Stimulated activated CD8-positive, alpha-beta memory T cell treated with anti-CD3 and anti-CD28 coated beads, Interleukin-12 subunit alpha, Interleukin-12 subunit beta, amount 100 ng/mL, for 4 hours (primary cell): ENCODE results near the gene GPC6.

Experiments used
- DNase-seq: peaks from one replicate; pipeline ENCODE4 v3.0.0-alpha.2; 2020; ENCODE audit warnings: low read depth

GPC6 gene

DNA sequence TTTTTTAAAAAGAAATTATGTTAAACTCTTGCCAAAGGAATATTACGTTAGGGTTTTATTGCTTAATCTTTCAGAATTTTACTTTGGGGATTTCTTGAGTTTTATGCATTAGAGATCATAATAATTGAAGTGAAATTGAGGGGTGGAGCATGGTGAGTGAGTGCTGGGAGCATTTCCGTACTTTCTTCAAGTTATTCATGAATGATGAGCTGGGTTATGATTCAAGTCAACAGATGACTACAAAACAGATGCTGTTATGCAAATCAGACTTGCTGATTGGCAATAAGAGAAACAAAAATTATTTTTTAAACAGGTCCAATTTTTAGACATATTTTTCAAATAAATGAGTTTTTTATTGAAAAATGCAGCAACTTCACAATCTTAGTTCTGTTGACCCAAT is 748.6 kb downstream of the GPC6 start:
- DNase-seq: no peak

DNA sequence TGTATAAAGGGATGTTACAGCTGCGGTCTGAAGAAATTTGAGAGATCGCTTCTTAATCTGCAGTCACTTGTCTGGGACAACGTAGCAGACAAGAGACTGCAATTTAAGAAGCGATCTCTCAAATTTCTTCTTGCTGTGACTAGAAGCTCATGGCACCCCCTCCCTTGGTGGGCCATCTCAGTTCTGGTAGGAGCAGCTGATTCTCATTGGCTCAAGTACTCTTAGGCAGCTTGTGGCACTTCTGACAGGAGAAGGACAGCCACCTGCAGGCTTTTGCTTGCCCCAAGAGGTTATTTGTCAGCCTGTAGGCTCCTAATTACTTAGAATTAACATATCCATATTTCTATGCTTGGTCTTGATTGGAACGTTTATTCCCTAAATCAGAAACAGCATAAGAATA is 749.9 kb downstream of the GPC6 start:
- no peak for DNase-seq

DNA sequence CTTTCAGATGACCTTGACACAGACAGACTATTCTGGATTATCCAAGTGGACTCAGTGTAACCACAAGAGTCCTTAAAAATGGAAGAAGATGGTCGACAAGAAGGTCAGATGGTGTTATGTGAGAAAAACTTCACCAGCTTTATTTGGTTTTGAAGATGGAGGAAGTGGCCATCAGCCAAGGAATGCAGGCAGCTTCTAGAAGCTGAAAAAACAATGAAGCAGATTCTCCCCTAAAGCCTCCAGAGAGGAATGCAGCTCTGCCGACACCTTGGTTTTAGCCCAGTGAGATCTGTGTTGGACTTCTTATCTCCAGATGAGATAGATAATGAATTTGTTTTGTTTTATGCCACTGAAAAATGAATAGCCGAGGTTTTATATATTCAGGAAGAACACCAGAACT is 751.4 kb downstream of the GPC6 start:
- no peak for DNase-seq

DNA sequence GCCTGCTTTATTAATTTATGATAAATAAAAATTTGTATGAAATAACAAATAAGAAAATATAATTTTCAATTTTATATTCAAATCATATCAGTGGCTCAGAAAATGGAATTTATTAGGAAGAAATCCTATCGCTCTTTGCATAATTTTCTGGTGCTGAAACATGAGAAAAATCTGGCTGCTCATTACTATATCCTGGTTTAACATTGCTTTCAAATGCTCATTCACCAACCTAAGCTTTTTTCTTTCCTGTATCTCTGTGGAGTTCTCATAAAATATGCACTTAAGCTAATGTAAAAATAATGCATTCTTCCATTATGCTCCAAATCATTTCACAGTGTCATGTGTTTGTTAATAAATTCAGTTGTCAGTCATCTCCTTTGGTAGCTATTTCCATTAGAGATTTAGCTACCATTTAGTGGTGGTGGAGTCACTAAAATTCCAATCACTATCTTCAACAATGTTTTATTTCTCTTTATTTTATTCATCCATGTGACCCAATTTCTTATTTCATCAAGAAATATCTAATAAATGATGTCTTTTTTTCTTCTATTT is 754.9 kb downstream of the GPC6 start:
- no peak for DNase-seq

DNA sequence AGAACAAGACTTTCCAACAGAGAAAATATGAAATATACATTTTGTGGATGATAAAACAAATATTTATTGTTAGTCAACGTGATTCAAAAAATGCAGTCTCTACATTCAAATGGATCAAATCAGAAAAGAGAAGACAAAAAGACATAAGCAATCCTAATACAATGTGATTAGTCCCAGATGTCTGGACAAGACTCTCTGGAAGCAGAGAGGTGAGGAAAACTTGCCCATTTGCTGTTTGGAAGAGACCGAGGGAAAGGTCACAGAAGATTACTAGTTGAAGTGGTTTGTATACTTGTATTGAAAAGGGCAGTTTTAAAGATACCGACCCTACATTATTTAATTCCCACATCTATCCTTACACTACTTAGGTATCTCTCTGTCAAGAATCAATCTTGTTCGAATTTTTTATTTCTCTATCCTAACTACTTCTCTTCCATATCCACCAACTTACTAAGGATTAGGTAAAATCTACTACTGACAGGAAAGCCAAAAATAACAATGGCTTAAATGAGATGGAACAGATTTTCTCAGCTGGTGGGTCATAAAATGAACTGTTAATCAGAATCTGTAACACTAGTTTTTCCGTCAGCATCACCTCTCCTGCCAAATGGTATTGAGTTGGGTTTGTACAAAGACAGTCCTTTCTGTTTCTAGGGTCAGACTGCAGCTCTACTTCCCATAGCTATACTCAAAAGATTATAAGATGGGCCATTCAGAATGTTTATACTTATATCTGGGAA is 755.7 kb downstream of the GPC6 start:
- DNase-seq: no peak

DNA sequence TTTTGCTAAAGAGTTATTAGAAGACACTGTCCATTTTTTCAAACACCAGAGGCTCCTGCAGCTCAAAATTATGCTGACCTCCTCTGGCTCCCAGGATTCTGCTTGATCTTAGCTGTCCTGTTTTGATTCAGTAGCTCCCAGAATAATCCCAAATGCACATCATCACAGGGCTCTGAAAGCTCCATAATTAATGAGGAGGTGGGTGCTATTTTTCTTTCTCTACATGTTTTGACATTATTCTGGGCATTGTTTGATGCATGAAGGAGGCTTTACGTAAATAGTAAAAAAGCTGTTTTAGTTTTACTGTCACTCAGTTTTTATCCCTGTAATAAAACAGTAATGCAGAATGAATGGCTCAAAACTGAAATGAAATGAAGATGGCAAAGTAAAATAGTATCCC is 757.4 kb downstream of the GPC6 start:
- DNase-seq: no peak

DNA sequence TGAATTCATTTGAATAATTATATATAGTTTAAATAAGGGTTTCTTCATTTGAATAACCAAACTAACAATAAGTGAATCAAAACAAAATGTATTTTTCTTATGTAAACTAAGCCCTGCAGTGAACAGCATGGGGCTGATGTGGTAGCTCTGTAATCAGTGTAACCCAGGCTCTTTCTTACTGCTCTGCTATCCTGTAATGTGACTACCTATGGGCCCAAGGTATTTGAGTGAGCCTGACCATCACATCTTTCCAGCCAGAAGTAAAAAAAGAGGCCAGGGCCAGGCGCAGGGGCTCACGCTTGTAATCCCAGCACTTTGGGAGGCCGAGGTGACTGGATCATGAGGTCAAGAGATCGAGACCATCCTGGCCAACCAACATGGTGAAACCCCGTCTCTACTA is 758.3 kb downstream of the GPC6 start:
- DNase-seq: no peak

DNA sequence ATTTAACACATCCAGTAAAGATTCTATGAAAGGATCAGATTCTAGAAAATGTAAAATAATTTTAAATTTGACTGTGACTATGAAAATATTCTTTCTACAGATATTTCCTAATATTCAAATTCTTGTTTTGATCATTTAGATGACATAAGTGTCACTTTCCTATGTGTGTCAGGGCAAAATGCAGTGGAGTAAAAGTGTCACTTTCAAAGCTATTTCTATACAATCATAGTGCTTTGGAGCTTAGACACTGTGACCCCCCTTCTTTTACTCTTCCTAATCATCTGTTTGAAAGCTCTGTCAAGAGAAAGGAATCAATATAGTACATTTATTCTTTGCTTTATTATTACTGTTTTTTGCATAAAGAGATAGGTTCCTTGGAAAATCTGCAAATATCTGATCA is 760.9 kb downstream of the GPC6 start:
- no peak for DNase-seq

DNA sequence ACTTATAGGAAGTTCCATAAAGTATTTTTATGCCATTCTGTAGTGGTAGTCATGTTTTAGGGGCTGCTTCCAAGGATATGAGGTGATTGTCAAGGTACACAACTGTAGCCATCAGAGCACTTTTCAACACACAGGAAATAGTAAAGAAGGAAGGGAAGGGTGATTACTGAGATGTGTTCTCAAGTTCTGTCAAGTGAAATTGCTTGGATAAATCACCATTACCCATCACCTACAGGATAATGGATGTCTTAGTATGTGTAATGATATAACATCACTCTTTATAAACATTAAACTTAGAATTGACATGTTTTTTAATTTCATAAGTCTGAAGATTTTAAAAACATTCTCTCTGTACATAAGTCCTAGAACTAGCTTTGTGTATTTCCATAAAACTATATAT is 765.0 kb downstream of the GPC6 start:
- no peak for DNase-seq

DNA sequence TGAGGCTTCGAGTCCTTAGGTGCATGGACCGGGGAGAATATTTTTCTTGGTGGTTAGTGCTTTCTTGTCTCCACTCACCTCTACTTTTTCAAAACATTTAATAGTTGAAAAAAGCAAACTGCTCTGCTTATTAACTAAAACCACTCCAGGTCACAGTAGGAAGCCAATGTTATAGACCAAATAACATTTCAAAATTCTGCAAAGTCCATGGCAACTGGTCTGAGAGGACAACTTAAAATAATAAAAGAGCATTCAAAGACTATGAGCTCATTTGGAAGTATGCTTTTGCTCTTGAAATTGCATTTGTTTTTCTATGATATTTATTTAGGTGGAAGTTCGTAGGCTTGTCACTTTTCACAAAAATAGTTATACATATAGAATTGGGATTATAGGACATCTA is 769.9 kb downstream of the GPC6 start:
- no peak for DNase-seq

DNA sequence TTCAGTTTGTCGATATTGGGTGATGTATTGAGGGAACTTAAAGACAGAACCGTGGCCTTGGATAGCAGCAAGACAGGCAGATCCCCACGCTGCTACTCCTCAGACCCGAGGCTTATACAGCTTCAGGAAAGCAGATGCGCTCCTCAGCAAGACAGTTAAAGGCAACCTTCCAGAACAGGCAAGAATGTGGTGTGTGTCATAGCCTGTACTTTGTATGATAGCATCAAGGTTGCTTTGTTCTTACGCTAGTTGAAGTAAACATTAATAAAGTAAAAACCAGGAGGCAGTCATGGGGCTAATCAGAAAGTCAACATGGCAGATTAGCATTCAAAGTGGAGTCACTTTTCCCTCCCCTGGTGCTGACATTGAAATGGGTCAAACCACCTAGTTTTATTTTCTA is 779.7 kb downstream of the GPC6 start:
- DNase-seq: no peak

DNA sequence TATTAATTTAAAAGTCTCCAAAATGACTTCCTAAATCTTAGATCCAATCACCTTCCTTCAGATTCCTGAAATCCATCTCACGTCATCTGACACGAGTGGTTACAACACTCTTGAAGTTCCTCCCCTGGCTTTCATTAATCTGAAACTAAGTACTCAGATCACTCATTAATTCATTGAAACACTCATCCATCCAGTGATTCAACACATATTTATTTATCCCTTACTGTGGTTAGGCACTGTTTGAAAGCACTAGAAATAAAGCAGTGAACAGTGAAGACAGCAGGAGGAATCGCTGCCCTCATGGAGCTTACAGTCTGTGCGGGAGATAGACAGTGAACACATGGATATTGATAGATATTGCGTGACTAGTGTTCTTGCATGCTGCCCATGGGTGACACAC is 780.5 kb downstream of the GPC6 start:
- no peak for DNase-seq

DNA sequence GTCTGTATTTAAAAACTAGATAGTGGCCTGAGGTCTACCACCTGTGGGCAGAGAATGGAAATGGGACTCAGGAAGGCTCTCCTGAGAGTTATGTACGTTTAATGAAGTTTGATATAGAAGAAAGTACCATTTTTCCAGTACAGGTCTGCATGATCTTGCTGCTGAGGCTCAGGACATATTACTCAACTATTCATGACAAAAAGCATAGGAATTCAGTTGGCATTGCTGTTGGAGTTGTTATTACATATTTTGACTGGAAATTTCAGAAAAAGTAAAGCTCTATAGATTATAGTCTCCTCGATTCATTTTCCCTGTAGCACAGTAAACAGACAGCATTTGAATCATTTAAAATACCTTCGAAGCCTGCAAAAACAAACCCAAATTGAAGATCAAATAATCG is 783.1 kb downstream of the GPC6 start:
- DNase-seq: no peak

DNA sequence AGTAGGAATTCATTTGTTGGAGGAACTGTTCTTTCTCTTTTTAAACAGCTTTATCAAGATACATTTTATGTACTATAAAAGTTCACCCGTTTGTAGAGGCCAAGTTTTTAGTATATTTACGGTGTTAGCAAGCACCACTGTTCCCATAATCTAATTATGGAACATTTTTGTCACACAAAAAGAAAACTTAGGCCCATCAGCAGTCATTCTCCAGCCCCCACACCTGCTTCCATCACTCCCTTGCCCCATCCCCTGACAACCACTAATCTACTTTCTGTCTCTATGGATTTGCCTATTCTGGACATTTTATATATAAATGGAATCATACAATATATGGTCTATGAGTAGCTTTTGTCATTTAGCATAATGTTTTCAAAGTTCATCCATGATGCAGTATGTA is 787.9 kb downstream of the GPC6 start:
- DNase-seq: no peak

DNA sequence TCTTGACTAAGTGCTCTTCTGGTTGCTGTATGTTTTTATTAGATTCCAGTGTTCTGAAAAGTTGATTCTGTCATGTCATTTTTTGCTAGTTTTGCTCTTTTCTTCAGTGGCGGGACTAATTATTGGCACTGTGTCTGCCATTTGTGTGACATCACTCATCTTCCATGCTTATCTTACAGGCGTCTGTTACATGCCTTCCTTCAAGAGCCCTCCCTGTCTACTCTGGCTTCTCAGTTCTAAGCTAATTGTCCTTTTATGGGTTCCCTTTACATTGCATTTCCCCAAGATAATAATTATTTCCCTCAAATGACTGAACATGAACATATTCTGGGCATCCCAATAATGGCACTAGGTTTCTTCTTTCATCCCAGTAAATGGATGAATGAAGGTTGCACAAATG is 793.8 kb downstream of the GPC6 start:
- DNase-seq: no peak

DNA sequence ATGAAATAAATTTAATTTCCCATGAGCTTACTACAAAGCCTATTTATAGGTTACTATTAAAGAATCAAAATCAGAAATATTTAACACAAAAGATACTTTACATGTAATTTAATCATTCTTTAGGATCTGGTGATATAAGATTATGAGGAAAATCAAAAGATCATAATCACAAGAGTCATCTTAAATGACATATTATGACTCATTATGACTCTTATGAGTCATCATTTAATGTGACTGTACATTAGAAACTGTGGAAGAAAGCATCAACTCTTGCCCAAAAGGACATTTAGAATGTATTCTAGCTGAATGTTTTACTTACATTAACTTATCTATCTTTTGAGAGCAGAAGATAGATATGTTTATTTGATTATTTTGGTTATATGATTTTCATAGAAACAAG is 794.2 kb downstream of the GPC6 start:
- no peak for DNase-seq

DNA sequence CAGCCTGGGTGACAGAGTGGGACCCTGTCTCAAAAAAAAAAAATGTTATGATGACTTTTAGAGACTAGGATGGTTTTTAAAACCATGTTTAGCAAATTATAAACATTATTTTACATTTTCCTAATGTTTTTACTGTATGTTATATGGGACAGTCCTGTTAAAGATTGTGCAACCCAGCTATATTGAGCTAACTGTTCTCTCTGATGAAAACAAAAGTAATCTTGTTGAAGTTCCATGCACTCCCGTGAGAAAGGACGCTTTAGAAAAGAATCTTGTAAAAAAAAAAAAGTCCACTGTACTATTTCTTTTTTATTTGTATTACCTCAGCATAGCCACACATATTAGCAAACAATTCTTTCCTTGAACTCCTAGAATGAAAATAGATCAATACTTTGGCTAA is 801.6 kb downstream of the GPC6 start:
- DNase-seq: no peak

DNA sequence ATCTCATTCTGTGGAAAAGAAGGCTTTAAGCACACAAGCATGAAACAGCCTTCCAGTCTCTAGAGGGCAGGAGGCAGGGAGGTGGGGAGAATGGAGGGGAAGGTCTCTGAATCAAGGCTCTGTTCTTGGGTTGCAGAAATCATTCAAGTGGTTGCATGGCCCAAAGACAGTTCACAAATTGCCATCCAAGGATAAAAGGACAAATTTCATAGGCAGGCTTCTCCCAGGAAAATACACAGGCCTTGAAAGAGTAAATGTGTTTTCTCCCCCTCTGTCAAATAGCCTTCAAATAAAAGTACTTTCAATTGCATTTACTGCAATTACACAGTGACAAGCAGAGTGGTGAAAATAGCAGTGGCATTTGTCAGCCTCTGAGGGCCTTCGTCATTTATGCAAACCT is 802.0 kb downstream of the GPC6 start:
- no peak for DNase-seq

DNA sequence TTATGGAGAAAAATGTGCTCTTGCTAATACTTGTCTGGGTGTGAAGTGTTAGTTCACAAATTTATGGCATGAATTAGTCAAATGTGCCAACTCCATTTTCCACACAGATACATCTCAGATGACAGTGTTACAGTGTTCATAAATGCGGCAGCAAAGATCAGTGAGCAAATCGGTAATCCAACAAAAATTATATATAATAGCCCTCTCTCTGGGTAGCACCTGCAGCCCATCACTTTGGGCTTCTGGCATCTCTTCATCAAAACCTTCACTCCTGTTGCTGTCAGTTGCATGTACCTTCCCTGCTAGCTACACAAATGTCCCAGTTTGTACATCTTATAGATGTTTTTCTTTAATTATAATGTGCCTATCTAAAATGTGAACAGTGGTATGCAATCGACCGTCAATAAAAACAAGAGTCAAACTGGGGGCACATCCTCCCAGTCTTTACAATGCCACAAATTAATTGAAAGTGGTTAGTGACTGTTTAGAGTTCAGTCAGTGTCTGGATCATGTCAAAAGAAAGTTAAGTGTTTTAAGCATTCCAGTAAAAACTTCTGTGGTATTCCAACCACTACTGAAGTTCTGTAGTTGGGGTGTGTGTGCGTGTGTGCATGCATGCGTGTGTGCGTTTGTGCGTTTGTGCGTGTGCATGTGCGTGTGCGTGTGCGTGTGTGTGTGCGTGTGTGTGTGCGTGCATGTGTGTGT is 804.0 kb downstream of the GPC6 start:
- DNase-seq: no peak

DNA sequence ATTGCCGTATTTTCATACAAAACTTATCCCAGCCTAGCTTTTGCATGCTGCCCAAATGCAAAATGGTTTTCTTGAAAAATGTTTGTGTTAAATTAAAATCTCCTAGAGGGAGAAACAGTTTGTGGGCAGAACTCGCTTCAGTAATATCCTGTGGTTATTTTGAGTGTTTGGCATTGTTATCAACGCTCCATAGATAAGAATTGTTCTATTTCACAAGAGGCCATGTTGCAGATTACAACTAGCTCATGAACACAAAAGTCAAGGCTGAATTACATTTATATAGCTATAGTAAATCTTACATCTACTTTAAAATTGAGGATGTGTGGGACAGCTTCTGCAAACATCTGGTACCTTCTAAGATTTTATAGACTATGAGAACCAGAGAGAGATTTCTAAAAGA is 805.0 kb downstream of the GPC6 start:
- DNase-seq: no peak

DNA sequence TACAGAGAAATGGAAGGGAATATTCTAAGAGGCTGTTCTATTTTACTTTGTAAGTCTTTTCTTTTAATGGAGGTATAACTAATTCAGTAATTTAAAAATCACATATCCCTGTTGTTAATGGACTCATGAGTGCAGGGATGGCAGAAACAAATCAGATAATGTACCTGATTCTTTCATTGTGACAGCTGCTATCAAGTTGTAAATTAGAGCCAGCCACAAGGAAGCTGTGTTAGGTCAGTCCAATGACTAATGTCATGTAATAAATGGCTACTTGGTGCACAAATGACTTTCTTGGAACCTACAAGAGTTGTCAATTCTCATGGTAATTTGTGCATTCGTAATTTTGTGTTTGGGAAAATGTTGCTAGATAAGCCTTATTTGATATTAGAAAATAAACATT is 806.5 kb downstream of the GPC6 start:
- no peak for DNase-seq

DNA sequence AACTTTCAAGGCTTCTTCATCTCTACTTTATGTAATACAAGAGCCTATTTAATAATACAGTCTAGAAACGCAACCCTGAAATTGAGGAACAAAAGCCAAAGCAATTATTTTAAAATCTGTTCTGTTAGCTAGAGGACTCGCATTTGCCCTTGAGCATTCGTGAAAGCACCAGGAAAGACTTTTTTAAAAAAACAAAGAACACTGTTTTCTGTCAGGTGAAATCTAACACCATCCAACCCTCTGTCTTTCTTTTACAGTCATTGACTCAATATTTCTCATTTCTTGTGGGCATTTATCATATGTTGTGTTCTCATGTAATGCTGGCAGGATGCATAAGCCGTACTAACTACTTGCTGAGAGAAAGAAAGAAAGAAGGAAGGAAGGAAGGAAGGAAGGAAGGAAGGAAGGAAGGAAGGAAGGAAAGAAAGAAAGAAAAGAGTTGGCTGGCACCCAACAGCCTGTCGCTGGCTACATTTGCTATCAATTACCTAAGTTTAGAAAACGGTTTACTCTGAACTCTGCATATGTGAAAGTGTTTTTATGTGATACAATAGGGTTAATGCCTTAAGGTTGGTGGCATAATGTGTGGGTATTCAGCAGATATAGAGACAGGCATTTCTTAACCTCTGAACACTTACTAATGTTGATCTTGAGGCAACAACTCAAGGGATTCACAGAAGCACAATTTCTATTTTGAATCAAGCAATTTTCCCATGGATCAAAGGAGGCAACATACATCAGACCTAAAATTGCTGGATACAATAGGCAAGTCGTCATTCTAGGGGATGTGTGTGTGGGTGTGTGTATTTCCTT is 807.4 kb downstream of the GPC6 start:
- DNase-seq: no peak

DNA sequence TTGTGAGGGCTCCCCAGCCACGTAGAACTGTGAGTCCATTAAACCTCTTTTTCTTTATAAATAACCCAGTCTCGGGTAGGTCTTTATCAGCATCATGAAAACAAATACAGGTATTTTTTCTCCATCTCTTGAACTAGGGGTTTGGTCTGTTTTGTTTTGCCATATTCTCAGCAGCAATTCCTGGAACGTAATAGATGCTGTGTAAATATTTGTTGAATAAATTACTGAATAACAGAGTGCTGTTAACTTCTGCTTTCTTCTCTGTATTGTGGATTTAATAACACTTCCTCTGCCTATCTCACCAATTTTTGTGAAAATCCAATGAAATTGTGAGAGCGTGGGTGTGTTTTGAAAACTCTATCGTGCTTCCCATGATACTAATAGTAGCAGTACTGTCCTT is 823.4 kb downstream of the GPC6 start:
- DNase-seq: no peak
